Midbrain (tissue), 1 donor: ENCODE data around the gene COL21A1.

ENCODE experiments used
- DNase-seq: peaks from one replicate; lab custom pipeline; 2025; lab: John Stamatoyannopoulos, UW

The COL21A1 gene

DNA sequence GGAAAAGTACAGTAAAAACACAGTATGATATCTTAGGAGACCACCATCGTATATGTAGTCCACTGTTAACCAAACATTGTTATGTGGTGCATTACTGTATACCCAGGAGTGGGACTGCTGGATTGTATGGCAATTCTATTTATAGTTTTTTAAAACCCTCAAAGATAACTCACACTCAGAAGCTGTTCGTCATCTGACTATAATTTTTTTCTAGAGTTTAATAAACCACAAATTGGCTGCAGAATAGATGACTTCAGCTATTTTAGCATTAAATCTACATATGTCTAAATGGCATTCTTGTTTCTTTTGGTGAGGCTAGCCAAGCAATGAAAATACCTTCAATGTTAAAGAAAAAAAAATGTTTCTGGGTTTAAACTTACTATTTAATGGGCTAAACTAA lies 237.7 kb downstream of the COL21A1 start:
- no peak for DNase-seq
